Measurements from ENCODE around the gene PPP1R3G.

- TF ChIP-seq CTCF (IDR thresholded peaks at IDR 0.05), result no peak
- TF ChIP-seq RORB (CRISPR knock-in tag; IDR thresholded peaks at IDR 0.05), result no peak
- TF ChIP-seq ATF3 (CRISPR knock-in tag; conservative IDR thresholded peaks at IDR 0.05), result no peak
- TF ChIP-seq NR3C1 (CRISPR knock-in tag; conservative IDR thresholded peaks at IDR 0.05; ENCODE audit: low read depth), result no peak
- TF ChIP-seq TEAD4 (CRISPR knock-in tag; IDR thresholded peaks at IDR 0.05), result no peak
- no peak for TF ChIP-seq ZNF423 (CRISPR knock-in tag; IDR thresholded peaks at IDR 0.05)
- no peak for TF ChIP-seq ZNF512 (CRISPR knock-in tag; IDR thresholded peaks at IDR 0.05; ENCODE audit: borderline replicate concordance)
- TF ChIP-seq FOXJ3 (CRISPR knock-in tag; IDR thresholded peaks at IDR 0.05; ENCODE audit: borderline replicate concordance), result no peak
These were observed 18.1 kb downstream of the PPP1R3G start for GRCh38 chr6:5103250-5103649.
